K562 (cell line): Measurements from ENCODE around the gene HRAS. TPM values are rescaled to one million over a fixed set of nuclear protein-coding genes. Genes with fewer than 3 reads are reported as not detected.
A peak's percentile ranks its signal among the peaks of the same experiment; 100 is the strongest.

Source experiments
- ATAC-seq: fragments of 200-7000 bp; cut with Tn5 transposase; 3 replicates; pipeline ENCODE4 v1.9.1; 2020; ENCODE audit warnings: moderate library complexity
- BruUV-seq: library from RNA; stranded (reverse); fragments of 400-500 nt; replicated peaks from 2 replicates; lab custom pipeline; 2021; lab: Mats Ljungman, UMichigan
- CTCF ChIA-PET: fragments of 300-600 bp; formaldehyde crosslinking; extraction: SDS; loops from one replicate; lab custom pipeline; 2021; ENCODE audit warnings: low intra/inter-chr PET ratio; lab: Yijun Ruan, JAX
- POLR2A ChIA-PET: fragments of 300-600, 350-650 bp; sonication (Branson Sonifier 250); formaldehyde crosslinking; extraction: SDS; loops from one replicate; lab custom pipeline; 2021; ENCODE audit warnings: antibody characterized with exemption, inconsistent platforms; lab: Yijun Ruan, JAX
- DNase-seq, 4 experiments: peaks; one replicate each; pipeline versions ENCODE4 v3.0.0 to v3.0.0-alpha.2; 2011 to 2018; ENCODE audit warnings: low spot score in 3 of 4, mixed read lengths in 3 of 4; ENCODE audit errors: extremely low read depth in 1 of 4
- FAIRE-seq: peaks from 2 replicates; lab custom pipeline; 2011; peaks lifted over from hg19 to GRCh38; lab: Jason Lieb, UNC
- H2AFZ ChIP-seq: 2 replicates; pipeline ENCODE4 v1.6.0; 2011; ENCODE audit warnings: low read depth, low read length, control low read depth, inconsistent platforms
- H3K27ac ChIP-seq: fragments of 200-600 bp; 3 replicates; pipeline ENCODE4 v1.8.0; 2011; ENCODE audit warnings: low read depth, mild to moderate bottlenecking, control low read depth, inconsistent platforms, low read length, moderate library complexity, mixed read lengths; ENCODE audit errors: extremely low read depth
- H3K27me3 ChIP-seq, 2 experiments: fragments of 300-600 bp in 1 of 2; 2 replicates in 1 of 2; 3 replicates in 1 of 2; pipeline versions ENCODE4 v1.6.0 to v1.8.0; 2011; ENCODE audit warnings: inconsistent platforms in 2 of 2, low read length in 2 of 2, mild to moderate bottlenecking in 1 of 2, mixed read lengths in 1 of 2, moderate library complexity in 1 of 2; ENCODE audit not compliant: control insufficient read depth in 2 of 2, insufficient read depth in 2 of 2
- H3K36me3 ChIP-seq: fragments of 300-600 bp; 3 replicates; pipeline ENCODE4 v1.8.0; 2011; ENCODE audit warnings: mild to moderate bottlenecking, low read length, inconsistent platforms; ENCODE audit not compliant: control insufficient read depth, insufficient read depth
- H3K4me1 ChIP-seq, 2 experiments: fragments of 200-600 bp in 1 of 2; replicated peaks in 1 of 2; 2 replicates in 1 of 2; 3 replicates in 1 of 2; pipeline versions ENCODE4 v1.5.1 to v1.8.0; 2011; ENCODE audit warnings: inconsistent platforms in 2 of 2, low read length in 2 of 2, mild to moderate bottlenecking in 1 of 2, mixed read lengths in 1 of 2, moderate library complexity in 1 of 2; ENCODE audit not compliant: control insufficient read depth in 2 of 2, insufficient read depth in 2 of 2
- H3K4me2 ChIP-seq: 2 replicates; pipeline ENCODE4 v1.6.1; 2011; ENCODE audit warnings: low read length, control low read depth, inconsistent platforms, mixed read lengths; ENCODE audit not compliant: insufficient read depth
- H3K4me3 ChIP-seq: fragments of 200-600 bp; sonication (generic), shearing (Covaris generic); 2 replicates; pipeline ENCODE4 v1.5.1; 2016; ENCODE audit warnings: control low read depth, inconsistent platforms
- H3K79me2 ChIP-seq: fragments of 200-600 bp; 3 replicates; pipeline ENCODE4 v1.8.0; 2011; ENCODE audit warnings: low read length, inconsistent platforms; ENCODE audit not compliant: control insufficient read depth, insufficient read depth
- H3K9ac ChIP-seq, 2 experiments: 2 replicates each; pipeline versions ENCODE4 v1.6.0 to v1.6.1; 2011; ENCODE audit warnings: low read depth in 2 of 2, low read length in 2 of 2, control low read depth in 1 of 2, inconsistent platforms in 1 of 2, mild to moderate bottlenecking in 1 of 2, mixed read lengths in 1 of 2; ENCODE audit not compliant: insufficient read depth in 1 of 2
- H3K9me1 ChIP-seq: one replicate; pipeline ENCODE4 v1.6.0; 2011; ENCODE audit warnings: inconsistent platforms, mild to moderate bottlenecking, low read length, moderate library complexity; ENCODE audit not compliant: control insufficient read depth, insufficient read depth
- H3K9me3 ChIP-seq: replicated peaks from 2 replicates; pipeline ENCODE4 v1.5.1; 2011; ENCODE audit warnings: low read depth, low read length, inconsistent platforms; ENCODE audit not compliant: control insufficient read depth, insufficient read depth
- H4K20me1 ChIP-seq: replicated peaks from 2 replicates; pipeline ENCODE4 v1.6.1; 2011; ENCODE audit warnings: low read length, inconsistent platforms, mixed read lengths; ENCODE audit not compliant: control insufficient read depth, insufficient read depth
- CREM ChIP-seq: IDR thresholded peaks from 2 replicates; pipeline ENCODE4 v1.6.1; 2014; ENCODE audit warnings: antibody characterized with exemption, low read depth
- DDX20 ChIP-seq: fragments of 450-650 bp; IDR thresholded peaks from 2 replicates; pipeline ENCODE4 v1.6.1; 2016; ENCODE audit warnings: missing genetic modification characterization, low read depth, mild to moderate bottlenecking, missing compliant biosample characterization, moderate library complexity
- MAFF ChIP-seq: IDR thresholded peaks from 2 replicates; pipeline ENCODE4 v1.6.1; 2012; ENCODE audit warnings: low read length, improper control_type of control experiment
- POLR2G ChIP-seq: fragments of 200-400 bp; formaldehyde crosslinking; IDR thresholded peaks from 2 replicates; pipeline ENCODE4 v1.6.1; 2017; ENCODE audit warnings: low read depth, mild to moderate bottlenecking, antibody characterized with exemption, low read length, moderate library complexity
- RBM22 ChIP-seq: fragments of 200-400 bp; formaldehyde crosslinking; IDR thresholded peaks from 2 replicates; pipeline ENCODE4 v1.6.1; 2018; ENCODE audit warnings: low read length, low read depth; ENCODE audit not compliant: poor library complexity, severe bottlenecking
- WGBS: fragments of 100-300 bp; shearing (Covaris generic); methylation state at CpG from one replicate; pipeline ENCODE4 v1.1.6; 2016; ENCODE audit warnings: low coverage, mixed read lengths; ENCODE audit not compliant: insufficient coverage; ENCODE audit errors: missing lambda C conversion rate; 5-methylcytosine and 5-hydroxymethylcytosine counted together
- in situ Hi-C: fragments of 300-500 bp; cut with MboI; formaldehyde crosslinking; loops from 4 replicates; pipeline ENCODE4 v1.15.0; 2018; ENCODE audit warnings: inconsistent platforms, mixed read lengths
- intact Hi-C: fragments of 100-400 bp; cut with micrococcal nuclease; formaldehyde crosslinking; loops from 2 replicates; pipeline ENCODE4 v1.14.2; 2022
- polyA plus RNA-seq, 8 experiments: library from polyadenylated mRNA; depleted of rRNA in 4 of 8; stranded (reverse) in 5 of 8; unstranded in 3 of 8; fragments of >200 nt; fragmentation: Nextera tagmentation in 2 of 8; fragmentation: Illumina TruSeq in 1 of 8; extraction: Ambion mirVana in 2 of 8; extraction: Trizol in 1 of 8; gene quantifications; 2 replicates each; pipeline versions ENCODE4 v1.2.1 to v1.2.3, GENCODE V29; 2011 to 2014; ENCODE audit warnings: inconsistent platforms in 1 of 8, missing spikeins in 1 of 8
- total RNA-seq, 7 experiments: library from RNA; depleted of rRNA in 6 of 7; stranded (reverse); fragments of >200 nt in 6 of 7; fragmentation: Illumina TruSeq in 2 of 7; extraction: Trizol in 2 of 7; gene quantifications; 2 replicates each; pipeline versions ENCODE4 v1.2.1 to v1.2.3, GENCODE V29; 2011 to 2021; ENCODE audit warnings: low replicate concordance in 1 of 7
- TF ChIP-seq, protein P1 (sequence below): fragments of 450-650 bp; IDR thresholded peaks from one replicate; pipeline ENCODE4 v1.6.1; 2018; ENCODE audit warnings: mild to moderate bottlenecking, moderate library complexity; ENCODE audit not compliant: partially characterized antibody
- TF ChIP-seq, protein P2 (sequence below), 2 experiments: fragments of 450-650 bp in 1 of 2; sonication (generic) in 1 of 2; formaldehyde crosslinking in 1 of 2; IDR thresholded peaks in 1 of 2; conservative IDR thresholded peaks in 1 of 2; 2 replicates each; pipeline versions ENCODE4 v1.6.1 to v1.8.1; 2016 to 2023; ENCODE audit warnings: mild to moderate bottlenecking in 2 of 2, moderate library complexity in 2 of 2, inconsistent platforms in 1 of 2, missing genetic modification reagents in 1 of 2
- TF ChIP-seq, protein P3 (sequence below): fragments of 450-650 bp; formaldehyde crosslinking; IDR thresholded peaks from 2 replicates; pipeline ENCODE4 v1.4.0; 2022; ENCODE audit warnings: mild to moderate bottlenecking, moderate library complexity

HRAS gene
- total and polyA plus RNA-seq, 9 of the 15 experiments (the other 6 are each of a cell fraction or from before 2014, with no cell fraction given) = 2.8 to 73.5 (median 29.6) TPM

DNA sequence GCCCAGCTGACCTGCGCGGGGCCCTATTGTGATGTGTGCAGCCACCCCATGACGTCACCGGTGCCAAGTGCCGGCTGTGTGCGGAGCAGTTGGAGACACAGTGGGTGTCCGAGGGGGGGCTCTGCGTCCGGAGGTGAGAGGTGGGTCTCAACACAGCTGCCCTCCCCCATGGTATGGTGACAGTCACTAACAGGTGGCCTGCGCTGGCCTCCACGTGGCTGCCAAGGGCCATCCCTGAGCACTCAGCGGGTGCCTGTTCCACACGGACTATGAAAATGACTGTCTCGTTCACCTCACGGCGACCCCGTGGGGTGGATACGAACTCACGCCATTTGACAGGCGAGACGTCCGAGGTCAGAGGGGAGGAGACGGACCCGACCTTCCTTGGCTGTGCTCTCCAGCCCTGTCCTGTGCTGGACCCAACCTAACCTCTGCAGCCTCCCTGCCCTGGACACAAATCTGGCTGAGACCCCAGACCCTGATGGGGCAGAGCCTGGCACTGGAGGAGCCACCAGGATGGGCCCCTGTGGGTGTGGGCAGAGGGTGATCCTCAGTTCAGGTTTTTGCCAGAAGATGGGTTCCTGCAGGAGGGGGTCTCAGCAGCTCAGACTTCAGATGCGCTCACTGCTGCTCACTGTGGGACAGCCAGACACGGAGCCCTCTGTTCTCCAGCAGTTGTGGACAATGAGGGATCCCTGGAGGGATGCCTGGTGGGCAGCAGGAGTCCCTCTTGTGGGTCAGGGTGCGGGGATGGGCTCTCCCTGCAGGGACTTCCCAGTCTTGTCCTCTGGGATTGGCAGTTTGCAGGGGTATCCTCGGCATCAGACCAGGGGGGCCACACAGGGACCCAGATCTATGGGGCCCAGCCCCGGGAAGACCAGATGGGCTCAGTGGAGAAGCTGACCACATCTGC is 6.3 kb downstream of the HRAS start:
- ChIA-PET CTCF (no interaction called here), POLR2A (no interaction called here)
- 68% methylated on average over 26 of the region's 29 CpGs for WGBS
- Histone ChIP-seq H3K9me3 (no peaks in the 10 kb centered on the region), H3K4me3 (no peak overlapping the region), H3K27me3 (no peaks in the 10 kb centered on the region), H3K9me1 (no peaks in the 10 kb centered on the region), H4K20me1 (no peaks in the 10 kb centered on the region), H3K4me1 (peaks cover under 1 to 60% of the 10 kb centered on the region in 2 experiments; a peak in 3 of 5 replicates), H2AFZ (no peak overlapping the region), H3K27ac (no peak overlapping the region), H3K79me2 (peaks cover 8% of the 10 kb centered on the region), H3K4me2 (no peak overlapping the region), H3K36me3 (peaks cover 31% of the 10 kb centered on the region; the same call in 1 of the 3 replicates), H3K9ac (peak overlapping the region in 1 of 2 experiments; percentile 23; a peak in 2 of 4 replicates)
- BruUV-seq = no TSS peak
- peak in 2 of 4 experiments; percentile 14 to 25 for DNase-seq
- intact Hi-C loops = no loop called here
- peak; percentile 29 for ATAC-seq
- TF ChIP-seq RBM22 (peak; percentile 72), POLR2G (peak; percentile 22; the same call in 1 of the 2 replicates), MAFF (no peak), CREM (0 out of 2 replicates have a peak, but pooled peaks have one; percentile 5), DDX20 (tag) (no peak)
- TF ChIP-seq, protein P1, sequence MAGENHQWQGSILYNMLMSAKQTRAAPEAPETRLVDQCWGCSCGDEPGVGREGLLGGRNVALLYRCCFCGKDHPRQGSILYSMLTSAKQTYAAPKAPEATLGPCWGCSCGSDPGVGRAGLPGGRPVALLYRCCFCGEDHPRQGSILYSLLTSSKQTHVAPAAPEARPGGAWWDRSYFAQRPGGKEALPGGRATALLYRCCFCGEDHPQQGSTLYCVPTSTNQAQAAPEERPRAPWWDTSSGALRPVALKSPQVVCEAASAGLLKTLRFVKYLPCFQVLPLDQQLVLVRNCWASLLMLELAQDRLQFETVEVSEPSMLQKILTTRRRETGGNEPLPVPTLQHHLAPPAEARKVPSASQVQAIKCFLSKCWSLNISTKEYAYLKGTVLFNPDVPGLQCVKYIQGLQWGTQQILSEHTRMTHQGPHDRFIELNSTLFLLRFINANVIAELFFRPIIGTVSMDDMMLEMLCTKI = no peak
- TF ChIP-seq, protein P2, sequence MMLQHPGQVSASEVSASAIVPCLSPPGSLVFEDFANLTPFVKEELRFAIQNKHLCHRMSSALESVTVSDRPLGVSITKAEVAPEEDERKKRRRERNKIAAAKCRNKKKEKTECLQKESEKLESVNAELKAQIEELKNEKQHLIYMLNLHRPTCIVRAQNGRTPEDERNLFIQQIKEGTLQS (IDR thresholded peaks at IDR 0.05) = 0 out of 2 replicates have a peak, but pooled peaks have one; percentile 8
- TF ChIP-seq, protein P2 (CRISPR knock-in tag; conservative IDR thresholded peaks at IDR 0.05) = no peak
- TF ChIP-seq, protein P3, sequence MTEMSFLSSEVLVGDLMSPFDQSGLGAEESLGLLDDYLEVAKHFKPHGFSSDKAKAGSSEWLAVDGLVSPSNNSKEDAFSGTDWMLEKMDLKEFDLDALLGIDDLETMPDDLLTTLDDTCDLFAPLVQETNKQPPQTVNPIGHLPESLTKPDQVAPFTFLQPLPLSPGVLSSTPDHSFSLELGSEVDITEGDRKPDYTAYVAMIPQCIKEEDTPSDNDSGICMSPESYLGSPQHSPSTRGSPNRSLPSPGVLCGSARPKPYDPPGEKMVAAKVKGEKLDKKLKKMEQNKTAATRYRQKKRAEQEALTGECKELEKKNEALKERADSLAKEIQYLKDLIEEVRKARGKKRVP (CRISPR knock-in tag) = no peak
- FAIRE-seq = peak; percentile 67
- in situ Hi-C loops = no loop called here
